Measurements from ENCODE around the gene BCKDK.
"Not testable (repeated sequence)": the region's sequence is repeated elsewhere in the genome, so short reads cannot be mapped to it uniquely, and the experiment has no call there.

BCKDK gene

DNA sequence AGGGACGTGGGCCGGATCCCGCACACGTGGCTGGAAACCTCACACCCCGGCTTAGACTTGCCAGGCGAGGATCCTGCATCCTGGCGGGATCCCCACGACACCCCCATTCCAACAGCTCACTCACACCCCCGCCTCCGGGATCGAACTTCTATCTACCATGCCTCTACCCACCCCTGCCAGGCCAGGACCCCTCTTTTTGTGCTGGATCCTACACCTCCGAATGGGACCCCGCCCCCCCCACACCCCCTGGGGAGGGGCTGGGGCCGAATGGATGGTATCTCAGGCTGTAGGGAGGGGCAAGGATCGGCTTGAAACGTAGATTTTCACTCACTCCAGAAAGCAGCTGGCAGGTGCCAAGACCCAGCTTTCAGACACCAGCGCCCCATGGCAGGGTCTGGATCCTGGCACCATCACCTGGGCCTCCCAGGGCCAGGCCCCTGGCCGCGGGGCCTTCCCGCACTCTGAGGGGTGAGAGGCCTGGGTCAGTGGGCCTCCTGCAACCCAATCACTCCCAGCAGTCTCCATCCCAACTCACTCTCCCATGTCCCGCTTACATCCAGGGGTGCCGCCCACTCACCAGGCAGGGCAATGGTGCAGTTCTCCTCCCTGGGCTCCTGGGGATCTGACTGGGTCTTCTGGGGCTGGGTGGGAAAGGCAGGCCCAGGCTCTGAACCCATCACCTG is 35.0 kb downstream of the BCKDK start:
- no peak for DNase-seq

GRCh38 chr16:31143694-31144148 is 35.5 kb downstream of the BCKDK start:
- no peak for DNase-seq

GRCh38 chr16:31144418-31144817 is 36.2 kb downstream of the BCKDK start:
- DNase-seq = not testable (repeated sequence)

GRCh38 chr16:31145398-31145990 is 37.3 kb downstream of the BCKDK start:
- DNase-seq = no peak

GRCh38 chr16:31147574-31147973 is 39.4 kb downstream of the BCKDK start:
- DNase-seq = no peak

DNA sequence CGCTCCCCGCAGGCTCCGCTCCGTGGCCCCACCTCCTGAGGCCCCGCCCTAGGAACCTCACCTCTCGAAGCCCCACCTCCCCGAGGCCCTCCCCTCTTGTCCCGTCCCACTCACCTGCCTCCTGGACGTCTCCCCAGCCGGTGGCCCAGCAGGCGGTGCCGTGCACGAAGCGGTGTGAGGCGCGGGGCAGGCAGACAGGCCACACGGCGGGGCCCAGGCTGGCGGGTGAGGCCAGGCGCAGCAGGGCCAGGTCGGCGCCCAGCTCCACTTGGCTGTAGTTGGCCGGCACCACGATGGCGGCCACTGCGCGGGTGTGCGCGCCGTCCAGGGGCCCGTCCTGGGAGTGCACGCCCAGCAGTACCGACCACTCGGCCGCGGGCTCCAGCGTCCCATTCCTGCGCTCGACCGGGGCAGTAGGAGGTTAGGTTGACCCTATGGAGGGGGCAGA is 40.1 kb downstream of the BCKDK start:
- DNase-seq = no peak

DNA sequence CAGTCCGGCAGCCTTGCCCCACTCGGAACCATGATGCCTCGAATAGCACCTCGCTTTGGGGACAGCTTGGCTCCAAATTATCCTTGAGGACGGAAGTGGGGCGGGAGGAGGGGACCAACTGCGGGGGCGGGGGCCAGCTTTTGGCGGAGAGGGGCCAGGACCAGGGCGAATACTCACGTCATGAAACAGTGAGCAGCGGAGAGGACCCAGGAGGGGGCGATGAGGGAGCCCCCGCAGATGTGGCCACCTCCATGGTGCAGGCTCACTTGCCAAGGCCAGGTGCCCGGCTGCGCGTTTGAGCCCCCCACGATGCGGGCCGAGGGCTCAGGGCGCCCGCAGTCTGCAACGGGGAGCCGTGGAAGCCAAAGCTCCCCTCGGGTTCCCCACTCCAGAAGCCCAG is 40.7 kb downstream of the BCKDK start:
- DNase-seq = no peak

- peak in 1 of 3 donors; percentile 25 for DNase-seq
Measured at GRCh38 chr16:31149332-31149731, 41.1 kb downstream of the BCKDK start.

GRCh38 chr16:31149894-31150890 is 42.0 kb downstream of the BCKDK start, which contains the start of gene PRSS36:
PRSS36 (minus strand) TSS chr16:31150066; CDS start chr16:31150035, 31 bp downstream.
- DNase-seq = peak in 1 of 3 donors; percentile 43

DNA sequence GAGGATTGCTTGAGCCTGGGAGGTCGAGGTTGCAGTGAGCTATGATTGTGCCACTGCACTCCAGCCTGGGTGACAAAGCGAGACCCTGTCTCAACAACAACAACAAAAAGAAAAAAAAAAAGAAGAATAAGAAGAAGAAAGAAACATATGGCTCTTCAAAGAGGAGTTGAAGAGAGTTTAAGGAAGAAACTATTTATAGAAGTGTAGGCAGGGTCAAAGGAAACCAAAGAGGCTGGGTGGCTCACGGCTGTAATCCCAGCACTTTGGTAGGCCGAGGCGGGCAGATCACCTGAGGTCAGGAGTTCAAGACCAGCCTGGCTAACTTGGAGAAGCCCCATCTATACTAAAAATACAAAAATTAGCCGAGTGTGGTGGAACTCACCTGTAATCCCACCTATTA is 42.8 kb downstream of the BCKDK start:
- not testable (repeated sequence) for DNase-seq

DNA sequence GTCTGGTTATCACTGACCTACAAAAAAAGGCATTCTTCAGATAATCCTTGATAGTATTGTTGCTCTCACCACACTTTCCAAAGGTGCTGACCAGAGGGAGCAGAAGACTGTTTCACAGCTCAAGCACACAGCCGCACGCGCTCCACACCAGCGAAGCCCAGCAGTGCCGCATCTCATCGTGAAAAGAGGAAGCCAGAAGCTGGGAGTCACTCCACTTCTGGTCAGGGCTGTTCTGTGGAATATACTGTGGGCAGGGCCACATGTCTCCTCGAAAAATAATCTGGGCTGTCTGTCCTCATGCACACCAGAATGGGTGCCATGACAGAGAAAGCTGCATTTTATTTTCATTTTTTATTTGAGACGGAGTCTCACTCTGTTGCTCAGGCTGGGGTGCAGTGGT is 49.0 kb downstream of the BCKDK start:
- DNase-seq = peak; percentile 83 to 85 (median 83)
